HCT116 (cell line): ENCODE data around the gene EXOSC6.
"Not testable (repeated sequence)": the region's sequence is repeated elsewhere in the genome, so short reads cannot be mapped to it uniquely, and the experiment has no call there.

Source experiments
- CBX3 ChIP-seq: IDR thresholded peaks from 2 replicates; pipeline ENCODE4 v1.6.1; 2012; ENCODE audit warnings: low read depth
- CTCF ChIP-seq, 3 experiments: fragments of 200-600 bp in 1 of 3; sonication (generic) in 1 of 3; IDR thresholded peaks in 2 of 3; conservative IDR thresholded peaks in 1 of 3; 2 replicates each; pipeline ENCODE4 v1.5.1; 2012 to 2017; ENCODE audit warnings: low read depth in 2 of 3, low read length in 2 of 3, antibody characterized with exemption in 1 of 3, borderline replicate concordance in 1 of 3, control low read depth in 1 of 3, mild to moderate bottlenecking in 1 of 3, mixed read lengths in 1 of 3, mixed run types in 1 of 3, moderate library complexity in 1 of 3; ENCODE audit not compliant: insufficient read depth in 1 of 3
- EZH2 ChIP-seq: fragments of 200-600 bp; sonication (generic); IDR thresholded peaks from 2 replicates; pipeline ENCODE4 v1.6.1; 2017; ENCODE audit warnings: antibody characterized with exemption, mixed run types
- EZH2phosphoT487 ChIP-seq: fragments of 200-600 bp; IDR thresholded peaks from 2 replicates; pipeline ENCODE4 v1.6.1; 2018; ENCODE audit warnings: antibody characterized with exemption, borderline replicate concordance
- JUND ChIP-seq: IDR thresholded peaks from 2 replicates; pipeline ENCODE4 v1.6.1; 2012
- POLR2A ChIP-seq: IDR thresholded peaks from 2 replicates; pipeline ENCODE4 v1.7.0; 2011; ENCODE audit warnings: borderline replicate concordance; ENCODE audit not compliant: insufficient read depth, insufficient read length; ENCODE audit errors: extremely low read depth
- POLR2AphosphoS5 ChIP-seq: IDR thresholded peaks from 2 replicates; pipeline ENCODE4 v1.6.1; 2011; ENCODE audit warnings: mild to moderate bottlenecking, low read depth, low read length, moderate library complexity
- SP1 ChIP-seq: IDR thresholded peaks from 2 replicates; pipeline ENCODE4 v1.6.1; 2012; ENCODE audit warnings: low read depth
- YY1 ChIP-seq: IDR thresholded peaks from 2 replicates; pipeline ENCODE4 v1.6.1; 2011; ENCODE audit warnings: low read length, low read depth, moderate library complexity, mild to moderate bottlenecking; ENCODE audit not compliant: insufficient replicate concordance; ENCODE audit errors: extremely low read depth

- not testable (repeated sequence) for TF ChIP-seq EZH2phosphoT487; CTCF (IDR thresholded peaks at IDR 0.05 in 2 of 3, conservative IDR thresholded peaks at IDR 0.05 in 1 of 3; ENCODE audit: borderline replicate concordance in 1 of 3, insufficient read depth in 1 of 3, low read depth in 2 of 3, low read length in 2 of 3); JUND; EZH2; SP1; POLR2AphosphoS5; CBX3; POLR2A; YY1
Measured at GRCh38 chr16:70218586-70218985, 33.2 kb downstream of the EXOSC6 start.
